IMR-90 (cell line): Measurements from ENCODE around the gene ADAMTSL1. TPM values are rescaled to one million over a fixed set of nuclear protein-coding genes. Genes with fewer than 3 reads are reported as not detected.
A peak's percentile ranks its signal among the peaks of the same experiment; 100 is the strongest.

Experiments
- ATAC-seq: fragments of 200-7000 bp; cut with Tn5 transposase; 2 replicates; pipeline ENCODE4 v1.9.1; 2020; ENCODE audit warnings: low read depth, mild to moderate bottlenecking, moderate library complexity
- BruUV-seq: library from RNA; stranded (reverse); fragments of 400-500 nt; replicated peaks from 2 replicates; lab custom pipeline; 2021; lab: Mats Ljungman, UMichigan
- CTCF ChIA-PET: fragments of 300-600 bp; formaldehyde crosslinking; extraction: SDS; loops from one replicate; lab custom pipeline; 2021; ENCODE audit warnings: antibody characterized with exemption; lab: Yijun Ruan, JAX
- POLR2A ChIA-PET: fragments of 300-600 bp; sonication (Branson Sonifier 250); formaldehyde crosslinking; loops from one replicate; lab custom pipeline; 2022; ENCODE audit warnings: antibody characterized with exemption; ENCODE audit not compliant: unreplicated experiment; lab: Charles Lee
- DNase-seq: peaks from one replicate; pipeline ENCODE4 v3.0.0; 2013
- H2AFZ ChIP-seq: replicated peaks from 2 replicates; pipeline ENCODE3; 2013; ENCODE audit warnings: low read length, mild to moderate bottlenecking; ENCODE audit not compliant: poor library complexity
- H2AK5ac ChIP-seq: 2 replicates; pipeline ENCODE4 v1.6.1; 2013; ENCODE audit warnings: low read depth, low read length, inconsistent platforms
- H2AK9ac ChIP-seq: replicated peaks from 2 replicates; pipeline ENCODE3; 2013; ENCODE audit warnings: mild to moderate bottlenecking, low read depth, low read length, moderate library complexity; ENCODE audit not compliant: poor library complexity
- H2BK120ac ChIP-seq: 2 replicates; pipeline ENCODE4 v1.6.1; 2013; ENCODE audit warnings: low read depth, low read length, inconsistent platforms
- H2BK15ac ChIP-seq: 3 replicates; pipeline ENCODE4 v1.6.1; 2013; ENCODE audit warnings: low read depth, low read length, inconsistent platforms
- H2BK20ac ChIP-seq: 2 replicates; pipeline ENCODE4 v1.6.1; 2013; ENCODE audit warnings: low read depth, mild to moderate bottlenecking, inconsistent platforms, low read length, moderate library complexity
- H2BK5ac ChIP-seq: 2 replicates; pipeline ENCODE4 v1.6.1; 2013; ENCODE audit warnings: mild to moderate bottlenecking, low read depth, low read length, inconsistent platforms; ENCODE audit not compliant: poor library complexity, severe bottlenecking
- H3K14ac ChIP-seq: replicated peaks from 2 replicates; pipeline ENCODE4 v1.6.1; 2013; ENCODE audit warnings: low read depth, low read length, inconsistent platforms
- H3K18ac ChIP-seq: 2 replicates; pipeline ENCODE4 v1.6.1; 2013; ENCODE audit warnings: low read depth, low read length, control low read depth
- H3K23ac ChIP-seq: 2 replicates; pipeline ENCODE4 v1.6.1; 2013; ENCODE audit warnings: low read depth, low read length, inconsistent platforms
- H3K27ac ChIP-seq: 2 replicates; pipeline ENCODE4 v1.5.1; 2013; ENCODE audit warnings: mild to moderate bottlenecking, control low read depth, low read length; ENCODE audit not compliant: insufficient read depth
- H3K27me3 ChIP-seq: 2 replicates; pipeline ENCODE4 v1.6.1; 2013; ENCODE audit warnings: low read length; ENCODE audit not compliant: control insufficient read depth, insufficient read depth
- H3K36me3 ChIP-seq: 2 replicates; pipeline ENCODE4 v1.6.1; 2013; ENCODE audit warnings: low read length, mixed read lengths; ENCODE audit not compliant: control insufficient read depth, insufficient read depth
- H3K4ac ChIP-seq: 2 replicates; pipeline ENCODE4 v1.6.1; 2013; ENCODE audit warnings: low read depth, low read length, inconsistent platforms
- H3K4me1 ChIP-seq: 2 replicates; pipeline ENCODE4 v1.6.1; 2013; ENCODE audit warnings: low read length, mixed read lengths; ENCODE audit not compliant: control insufficient read depth, insufficient read depth
- H3K4me2 ChIP-seq: 2 replicates; pipeline ENCODE4 v1.6.1; 2013; ENCODE audit warnings: low read depth, mild to moderate bottlenecking, control low read depth, low read length, moderate library complexity
- H3K4me3 ChIP-seq: 2 replicates; pipeline ENCODE4 v1.5.1; 2013; ENCODE audit warnings: low read depth, mild to moderate bottlenecking, control low read depth, low read length, moderate library complexity; ENCODE audit not compliant: insufficient read depth
- H3K56ac ChIP-seq: 2 replicates; pipeline ENCODE4 v1.6.1; 2013; ENCODE audit warnings: low read length, inconsistent platforms; ENCODE audit not compliant: insufficient read depth; ENCODE audit errors: extremely low read depth
- H3K79me1 ChIP-seq, 2 experiments: 2 replicates each; pipeline ENCODE4 v1.6.1; 2013; ENCODE audit warnings: low read length in 2 of 2, inconsistent platforms in 1 of 2, low read depth in 1 of 2
- H3K9ac ChIP-seq: 2 replicates; pipeline ENCODE4 v1.6.1; 2013; ENCODE audit warnings: low read depth, low read length, control low read depth
- H3K9me1 ChIP-seq: 2 replicates; pipeline ENCODE4 v1.6.1; 2013; ENCODE audit warnings: low read length, inconsistent platforms; ENCODE audit not compliant: insufficient read depth
- H3K9me3 ChIP-seq: 2 replicates; pipeline ENCODE4 v1.6.1; 2013; ENCODE audit warnings: low read length; ENCODE audit not compliant: control insufficient read depth, insufficient read depth
- H4K20me1 ChIP-seq: 2 replicates; pipeline ENCODE4 v1.6.1; 2013; ENCODE audit warnings: low read length, inconsistent platforms; ENCODE audit not compliant: insufficient read depth
- H4K5ac ChIP-seq: 2 replicates; pipeline ENCODE4 v1.6.1; 2013; ENCODE audit warnings: mild to moderate bottlenecking, low read depth, low read length, control low read depth
- H4K8ac ChIP-seq, 2 experiments: 2 replicates each; pipeline ENCODE4 v1.6.1; 2013; ENCODE audit warnings: low read depth in 2 of 2, low read length in 2 of 2, control low read depth in 1 of 2, inconsistent platforms in 1 of 2
- H4K91ac ChIP-seq: 2 replicates; pipeline ENCODE4 v1.6.1; 2013; ENCODE audit warnings: low read depth, low read length, inconsistent platforms; ENCODE audit not compliant: insufficient read depth
- BHLHE40 ChIP-seq: fragments of 150-350 bp; IDR thresholded peaks from 2 replicates; pipeline ENCODE4 v1.6.1; 2016; ENCODE audit warnings: mild to moderate bottlenecking, low read depth, low read length
- CEBPB ChIP-seq: IDR thresholded peaks from 2 replicates; pipeline ENCODE4 v1.6.1; 2012; ENCODE audit warnings: low read depth, low read length, improper control_type of control experiment
- CHD1 ChIP-seq: IDR thresholded peaks from 2 replicates; pipeline ENCODE4 v1.6.1; 2012; ENCODE audit warnings: low read depth, low read length, improper control_type of control experiment
- FOS ChIP-seq: fragments of 150-350 bp; IDR thresholded peaks from 2 replicates; pipeline ENCODE4 v1.6.1; 2016; ENCODE audit warnings: low read depth, low read length
- MAFK ChIP-seq: IDR thresholded peaks from 2 replicates; pipeline ENCODE4 v1.6.1; 2012; ENCODE audit warnings: low read depth, low read length, improper control_type of control experiment
- MAZ ChIP-seq: IDR thresholded peaks from 2 replicates; pipeline ENCODE4 v1.6.1; 2012; ENCODE audit warnings: low read depth, mild to moderate bottlenecking, low read length, improper control_type of control experiment, moderate library complexity, borderline replicate concordance
- MXI1 ChIP-seq: IDR thresholded peaks from 2 replicates; pipeline ENCODE4 v1.6.1; 2012; ENCODE audit warnings: low read depth, mild to moderate bottlenecking, low read length, moderate library complexity, borderline replicate concordance
- NFE2L2 ChIP-seq: fragments of 150-350 bp; IDR thresholded peaks from 2 replicates; pipeline ENCODE4 v1.6.1; 2016; ENCODE audit warnings: low read depth, mild to moderate bottlenecking, low read length
- POLR2A ChIP-seq: IDR thresholded peaks from 2 replicates; pipeline ENCODE4 v1.6.1; 2012; ENCODE audit warnings: mild to moderate bottlenecking, low read depth, low read length
- RAD21 ChIP-seq: IDR thresholded peaks from 2 replicates; pipeline ENCODE4 v1.6.1; 2012; ENCODE audit warnings: low read length, improper control_type of control experiment
- RCOR1 ChIP-seq: IDR thresholded peaks from 2 replicates; pipeline ENCODE4 v1.6.1; 2012; ENCODE audit warnings: mild to moderate bottlenecking, low read length, improper control_type of control experiment; ENCODE audit not compliant: insufficient replicate concordance
- RFX5 ChIP-seq: IDR thresholded peaks from 2 replicates; pipeline ENCODE4 v1.8.0; 2012; ENCODE audit warnings: low read depth, mild to moderate bottlenecking, low read length, moderate library complexity
- SMC3 ChIP-seq: fragments of 150-350 bp; IDR thresholded peaks from 2 replicates; pipeline ENCODE4 v1.6.1; 2016; ENCODE audit warnings: low read depth, mild to moderate bottlenecking, antibody characterized with exemption, low read length, moderate library complexity
- whole genome bisulfite sequencing, 2 experiments: methylation state at CpG; one replicate each; pipeline versions ENCODE4 v1.1.5 to v1.1.7; 2013; ENCODE audit warnings: missing lambda C conversion rate in 2 of 2; ENCODE audit not compliant: insufficient read length in 1 of 2; ENCODE audit errors: extremely low coverage in 2 of 2; 5-methylcytosine and 5-hydroxymethylcytosine counted together
- dilution Hi-C: fragments of 300-500 bp; cut with HindIII; formaldehyde crosslinking; loops from one replicate; pipeline ENCODE4 v1.14.3; 2018; ENCODE audit warnings: low sequenced_read_pairs; ENCODE audit not compliant: unreplicated experiment
- in situ Hi-C: fragments of 300-500 bp; cut with MboI; formaldehyde crosslinking; loops from 3 replicates; pipeline ENCODE4 v1.14.3; 2019; ENCODE audit warnings: low sequenced_read_pairs, inconsistent platforms, mixed read lengths
- intact Hi-C: fragments of 100-400 bp; cut with micrococcal nuclease; formaldehyde crosslinking; loops from 2 replicates; pipeline ENCODE4 v1.10.0; 2022
- polyA plus RNA-seq, 3 experiments: library from polyadenylated mRNA; depleted of rRNA; stranded (reverse); fragments of >200 nt; gene quantifications; 2 replicates each; pipeline ENCODE4 v1.2.3, GENCODE V29; 2012; ENCODE audit warnings: low replicate concordance in 1 of 3
- total RNA-seq: library from RNA; depleted of rRNA; stranded (reverse); fragments of >200 nt; gene quantifications from 2 replicates; pipeline ENCODE4 v1.2.3, GENCODE V29; 2012
- TF ChIP-seq, protein P1 (sequence below): fragments of 150-350 bp; IDR thresholded peaks from 2 replicates; pipeline ENCODE4 v1.6.1; 2016; ENCODE audit warnings: low read depth, mild to moderate bottlenecking, low read length, moderate library complexity, borderline replicate concordance
- TF ChIP-seq, protein P2 (sequence below): fragments of 150-350 bp; IDR thresholded peaks from 2 replicates; pipeline ENCODE4 v1.6.1; 2017; ENCODE audit warnings: mild to moderate bottlenecking, antibody characterized with exemption, low read length, low read depth
- TF ChIP-seq, protein P3 (sequence below): conservative IDR thresholded peaks from 2 replicates; pipeline ENCODE4 v1.5.1; 2012; ENCODE audit warnings: mild to moderate bottlenecking, low read depth, low read length, improper control_type of control experiment

Gene ADAMTSL1
- total and polyA plus RNA-seq, 2 of the 4 experiments (the other 2 are of a cell fraction): 38.2 to 62.2 TPM

DNA sequence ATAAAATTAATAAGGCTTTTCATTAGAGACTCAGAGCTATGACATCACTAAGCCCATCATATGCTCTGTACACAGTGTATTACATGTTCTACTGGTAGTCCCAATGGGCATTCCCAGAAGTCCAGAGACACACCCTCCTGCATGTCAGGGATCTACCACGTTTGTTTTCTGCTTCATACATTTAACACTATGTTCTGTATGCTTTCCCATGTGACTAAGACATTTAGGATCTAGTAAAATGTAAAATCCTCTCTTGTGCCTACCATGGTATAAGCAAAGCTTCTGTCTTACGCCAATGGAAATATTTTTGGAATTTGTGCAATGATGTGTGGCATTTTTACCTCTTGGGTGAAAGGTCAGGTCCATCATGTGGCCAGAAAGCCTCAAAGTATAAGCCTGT, 192.4 kb downstream of the ADAMTSL1 start:
- no peaks in the 10 kb centered on the region for H4K20me1 ChIP-seq
- H2AFZ ChIP-seq: no peak overlapping the region
- H3K9me1 ChIP-seq: no peaks in the 10 kb centered on the region
- no peak overlapping the region for H3K14ac ChIP-seq
- H4K5ac ChIP-seq: no peak overlapping the region
- no peak overlapping the region for H2AK9ac ChIP-seq
- H3K27me3 ChIP-seq: no peaks in the 10 kb centered on the region
- no peak overlapping the region for H4K8ac ChIP-seq
- H2BK120ac ChIP-seq: no peak overlapping the region
- DNase-seq (peak; percentile 14), ATAC-seq (peak; percentile 48)
- no peak overlapping the region for H3K27ac ChIP-seq
- no peak overlapping the region for H2BK20ac ChIP-seq
- dilution Hi-C loops (no loop called here), intact Hi-C loops (no loop called here), in situ Hi-C loops (no loop called here)
- no peak overlapping the region for H3K4me3 ChIP-seq
- TF ChIP-seq RFX5 (no peak), RCOR1 (no peak), CEBPB (no peak), RAD21 (no peak), FOS (no peak), MXI1 (no peak), BHLHE40 (no peak), MAZ (no peak), MAFK (no peak), POLR2A (no peak), CHD1 (no peak), SMC3 (no peak), NFE2L2 (no peak)
- TF ChIP-seq, protein P1, sequence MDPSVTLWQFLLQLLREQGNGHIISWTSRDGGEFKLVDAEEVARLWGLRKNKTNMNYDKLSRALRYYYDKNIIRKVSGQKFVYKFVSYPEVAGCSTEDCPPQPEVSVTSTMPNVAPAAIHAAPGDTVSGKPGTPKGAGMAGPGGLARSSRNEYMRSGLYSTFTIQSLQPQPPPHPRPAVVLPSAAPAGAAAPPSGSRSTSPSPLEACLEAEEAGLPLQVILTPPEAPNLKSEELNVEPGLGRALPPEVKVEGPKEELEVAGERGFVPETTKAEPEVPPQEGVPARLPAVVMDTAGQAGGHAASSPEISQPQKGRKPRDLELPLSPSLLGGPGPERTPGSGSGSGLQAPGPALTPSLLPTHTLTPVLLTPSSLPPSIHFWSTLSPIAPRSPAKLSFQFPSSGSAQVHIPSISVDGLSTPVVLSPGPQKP: no peak
- TF ChIP-seq, protein P2, sequence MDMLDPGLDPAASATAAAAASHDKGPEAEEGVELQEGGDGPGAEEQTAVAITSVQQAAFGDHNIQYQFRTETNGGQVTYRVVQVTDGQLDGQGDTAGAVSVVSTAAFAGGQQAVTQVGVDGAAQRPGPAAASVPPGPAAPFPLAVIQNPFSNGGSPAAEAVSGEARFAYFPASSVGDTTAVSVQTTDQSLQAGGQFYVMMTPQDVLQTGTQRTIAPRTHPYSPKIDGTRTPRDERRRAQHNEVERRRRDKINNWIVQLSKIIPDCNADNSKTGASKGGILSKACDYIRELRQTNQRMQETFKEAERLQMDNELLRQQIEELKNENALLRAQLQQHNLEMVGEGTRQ: no peak
- TF ChIP-seq, protein P3, sequence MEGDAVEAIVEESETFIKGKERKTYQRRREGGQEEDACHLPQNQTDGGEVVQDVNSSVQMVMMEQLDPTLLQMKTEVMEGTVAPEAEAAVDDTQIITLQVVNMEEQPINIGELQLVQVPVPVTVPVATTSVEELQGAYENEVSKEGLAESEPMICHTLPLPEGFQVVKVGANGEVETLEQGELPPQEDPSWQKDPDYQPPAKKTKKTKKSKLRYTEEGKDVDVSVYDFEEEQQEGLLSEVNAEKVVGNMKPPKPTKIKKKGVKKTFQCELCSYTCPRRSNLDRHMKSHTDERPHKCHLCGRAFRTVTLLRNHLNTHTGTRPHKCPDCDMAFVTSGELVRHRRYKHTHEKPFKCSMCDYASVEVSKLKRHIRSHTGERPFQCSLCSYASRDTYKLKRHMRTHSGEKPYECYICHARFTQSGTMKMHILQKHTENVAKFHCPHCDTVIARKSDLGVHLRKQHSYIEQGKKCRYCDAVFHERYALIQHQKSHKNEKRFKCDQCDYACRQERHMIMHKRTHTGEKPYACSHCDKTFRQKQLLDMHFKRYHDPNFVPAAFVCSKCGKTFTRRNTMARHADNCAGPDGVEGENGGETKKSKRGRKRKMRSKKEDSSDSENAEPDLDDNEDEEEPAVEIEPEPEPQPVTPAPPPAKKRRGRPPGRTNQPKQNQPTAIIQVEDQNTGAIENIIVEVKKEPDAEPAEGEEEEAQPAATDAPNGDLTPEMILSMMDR: no peak
- no peaks in the 10 kb centered on the region for H3K36me3 ChIP-seq
- no peak overlapping the region for H3K4me2 ChIP-seq
- no peak overlapping the region for H3K23ac ChIP-seq
- ChIA-PET CTCF (no interaction called here), POLR2A (no interaction called here)
- no peaks in the 10 kb centered on the region for H3K79me1 ChIP-seq
- H2BK5ac ChIP-seq: no peak overlapping the region
- WGBS, 2 experiments: no CpG with 5 or more reads among the region's 2 CpGs
- no peak overlapping the region for H3K4ac ChIP-seq
- no peaks in the 10 kb centered on the region for H3K9me3 ChIP-seq
- H3K9ac ChIP-seq: no peak overlapping the region
- no peak overlapping the region for H3K18ac ChIP-seq
- no TSS peak for BruUV-seq
- H2AK5ac ChIP-seq: no peak overlapping the region
- no peak overlapping the region for H2BK15ac ChIP-seq
- H4K91ac ChIP-seq: no peak overlapping the region
- peaks cover 3% of the 10 kb centered on the region for H3K4me1 ChIP-seq
- H3K56ac ChIP-seq: no peak overlapping the region
